HG02642 (cell line): ENCODE results near the gene S100A4.

Experiments
- ATAC-seq: cut with Tn5 transposase; IDR thresholded peaks from one replicate; pipeline ENCODE4 v1.9.1; 2021; ENCODE audit warnings: mild to moderate bottlenecking; ENCODE audit not compliant: unreplicated experiment, poor library complexity

Gene S100A4

DNA sequence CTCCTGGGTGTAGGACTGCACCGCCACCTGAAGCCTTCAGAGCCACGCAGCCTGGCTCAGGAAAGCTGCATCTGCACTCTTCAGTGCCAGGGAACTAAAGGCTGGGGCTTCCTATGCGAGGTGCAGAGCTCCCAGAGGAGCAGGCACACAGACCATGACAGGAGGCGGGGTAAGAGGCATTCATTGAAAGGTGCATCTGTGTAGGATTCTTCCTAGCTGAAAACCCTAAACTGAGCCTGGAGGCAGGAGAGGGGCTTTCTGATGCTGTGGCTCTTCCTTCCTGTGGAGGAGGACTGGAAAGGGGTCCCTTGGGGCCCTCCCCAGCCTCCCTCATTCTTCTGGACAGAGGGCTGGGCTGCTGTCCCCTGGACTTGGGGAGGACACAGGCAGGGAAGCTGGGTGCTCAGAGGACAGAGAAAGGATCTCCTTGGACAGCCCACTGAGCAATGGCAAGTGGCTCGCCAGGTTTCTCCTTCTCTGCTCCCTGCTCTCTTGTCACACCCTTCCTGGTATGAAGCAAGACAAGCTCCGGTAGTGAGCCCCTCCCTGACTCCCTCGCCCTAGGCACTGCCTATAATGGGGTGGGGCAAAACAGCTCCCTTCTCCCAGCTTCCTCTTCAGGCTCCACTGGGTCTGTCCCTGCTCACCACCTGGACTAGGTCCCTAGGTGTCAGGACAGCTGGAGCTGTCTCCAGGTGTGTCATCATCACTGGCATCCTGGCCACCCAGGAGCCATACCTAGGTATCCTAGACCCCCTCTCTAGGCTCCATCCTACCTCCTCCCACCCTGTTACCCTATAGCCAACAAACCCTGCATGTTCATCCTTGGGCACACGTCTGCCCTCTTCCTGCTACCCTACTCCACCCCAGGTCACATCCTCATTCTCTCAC is 29.9 kb downstream of the S100A4 start:
- no peak for ATAC-seq

DNA sequence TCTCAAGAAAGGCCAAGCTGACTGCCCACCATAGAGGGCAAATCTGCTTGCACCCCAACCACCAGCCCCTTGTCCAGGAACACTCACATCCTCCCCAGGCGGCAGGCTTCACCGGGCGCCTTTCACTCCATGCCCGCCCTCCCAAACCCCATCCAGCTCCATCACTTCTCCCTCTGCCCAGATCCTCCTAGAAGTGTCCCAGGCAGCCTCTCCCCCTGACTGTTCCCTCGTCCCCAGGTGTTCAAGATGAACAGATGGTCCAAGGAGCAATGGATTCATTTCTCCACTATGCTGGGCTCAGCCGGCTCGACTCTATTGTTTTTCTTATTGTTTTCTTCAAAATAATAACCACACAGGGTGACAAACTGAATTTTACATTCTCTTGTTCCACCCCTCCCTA is 31.9 kb downstream of the S100A4 start:
- no peak for ATAC-seq

DNA sequence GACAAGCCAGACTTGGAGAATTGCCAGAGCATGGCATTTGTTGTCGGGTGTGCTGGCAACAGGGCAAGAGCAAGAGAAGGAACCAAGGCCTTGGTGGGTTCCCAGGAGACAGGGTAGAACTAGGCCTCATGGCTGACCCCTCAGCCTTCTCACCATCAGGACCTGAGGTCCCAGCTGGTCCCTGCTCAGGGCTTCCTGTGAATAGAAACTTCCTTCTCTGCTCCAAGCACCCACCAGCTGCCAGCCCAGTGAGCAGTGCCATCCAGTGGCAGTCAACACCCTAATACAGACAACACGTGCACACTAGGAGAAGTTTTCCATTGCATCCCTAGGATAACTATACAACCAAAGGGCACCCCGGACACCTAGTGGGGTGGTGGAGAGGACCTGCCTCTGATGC is 32.6 kb downstream of the S100A4 start:
- ATAC-seq, result no peak

DNA sequence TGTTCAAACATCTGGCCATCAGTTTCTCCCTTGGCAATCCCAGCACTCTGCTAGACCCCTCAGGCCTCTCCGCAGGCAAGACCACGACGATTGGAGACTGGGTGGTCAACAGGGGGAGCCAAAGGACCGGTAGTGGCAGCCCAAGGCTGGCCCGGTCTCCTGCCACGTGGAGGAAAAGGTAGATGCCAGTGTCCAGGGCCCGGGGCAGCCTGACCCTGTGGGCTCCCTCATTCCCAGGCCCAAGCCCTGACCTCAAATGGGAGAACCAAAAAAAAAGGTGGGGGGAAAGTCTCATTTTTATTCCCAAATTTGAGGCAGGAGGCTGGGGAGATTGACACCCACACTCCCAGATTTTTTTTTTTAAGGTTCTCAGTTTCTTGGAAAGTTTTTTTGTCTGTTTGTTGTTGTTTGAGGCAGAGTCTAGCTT is 34.6 kb downstream of the S100A4 start:
- ATAC-seq, result no peak

DNA sequence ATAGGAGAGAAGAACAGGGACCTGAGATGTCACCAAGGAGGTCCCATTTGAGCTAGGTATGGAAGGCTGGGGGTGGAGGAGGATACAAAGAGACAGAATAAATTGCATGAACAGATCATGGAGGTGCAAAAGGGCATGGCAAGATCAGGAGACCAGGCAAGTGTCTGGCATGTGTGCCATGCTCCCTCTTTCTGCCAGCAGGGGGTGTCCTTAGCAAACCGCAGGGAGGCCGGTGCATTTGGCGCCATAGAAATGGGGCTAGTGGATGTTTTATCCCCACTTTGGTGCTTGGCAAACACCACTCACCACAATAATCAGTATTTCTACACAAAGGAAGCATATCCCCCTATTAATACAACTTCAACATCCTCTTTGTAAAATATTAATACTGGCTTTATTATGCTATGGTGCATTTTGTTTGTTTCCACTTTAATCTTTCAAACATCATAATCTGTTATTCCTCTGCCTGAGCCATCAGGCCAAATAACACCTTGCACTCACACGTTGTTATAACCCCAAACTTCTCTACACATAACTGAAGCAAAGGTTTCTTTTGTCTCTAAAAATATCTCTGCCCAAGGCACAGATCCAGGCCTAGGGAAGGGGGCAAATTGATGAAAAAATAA is 35.8 kb downstream of the S100A4 start:
- no peak for ATAC-seq

DNA sequence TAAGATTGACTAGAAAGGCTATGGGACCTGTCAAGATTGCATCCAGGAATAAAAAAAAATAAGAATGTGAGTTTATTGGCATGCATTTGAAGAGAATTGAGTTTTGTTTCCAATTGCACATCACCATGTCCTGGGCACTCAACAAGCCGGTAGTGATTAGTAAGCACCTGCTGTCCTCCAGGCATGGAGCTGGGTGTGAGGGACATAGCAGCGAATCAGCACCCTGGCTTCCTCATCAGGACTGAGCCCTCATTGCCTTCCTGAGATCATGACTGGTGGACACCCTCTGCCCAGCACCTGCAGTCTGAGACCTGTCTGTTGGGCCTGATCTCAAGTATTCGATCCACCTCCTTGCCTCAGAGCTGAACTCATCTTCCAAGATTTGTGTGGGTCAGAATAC is 36.6 kb downstream of the S100A4 start:
- ATAC-seq, result no peak

DNA sequence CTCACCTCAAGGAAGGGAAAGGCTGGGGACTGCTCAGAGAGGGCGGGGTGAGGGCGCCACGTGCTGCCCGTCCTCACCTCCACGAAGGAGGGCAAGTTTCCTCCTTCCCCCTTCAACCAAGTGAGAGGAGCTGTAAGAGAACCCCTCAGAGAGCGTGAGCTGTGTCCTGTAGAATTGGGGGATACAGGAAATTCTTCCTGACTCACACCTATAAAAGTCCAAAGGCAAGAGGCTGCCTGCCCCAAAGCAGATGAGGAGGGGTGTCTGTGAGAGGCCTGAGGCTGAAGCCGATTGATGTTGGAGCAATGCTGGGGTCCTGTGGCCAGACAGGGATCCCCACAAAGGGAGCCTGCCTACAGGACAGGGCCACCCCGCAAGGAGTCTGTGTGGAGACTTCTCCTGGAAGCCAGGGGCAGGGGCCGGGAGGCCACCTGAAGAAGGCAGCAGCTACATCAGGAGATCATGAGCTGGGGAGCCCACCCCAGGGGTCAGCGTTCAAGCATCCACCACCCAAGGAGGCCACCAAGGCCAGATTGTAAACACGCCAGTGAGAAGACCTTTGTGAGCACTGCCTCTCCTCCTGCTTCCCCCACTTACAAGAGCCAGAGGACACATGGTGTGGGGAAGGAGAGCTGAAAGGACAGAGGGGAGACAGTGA is 37.6 kb downstream of the S100A4 start:
- no peak for ATAC-seq

DNA sequence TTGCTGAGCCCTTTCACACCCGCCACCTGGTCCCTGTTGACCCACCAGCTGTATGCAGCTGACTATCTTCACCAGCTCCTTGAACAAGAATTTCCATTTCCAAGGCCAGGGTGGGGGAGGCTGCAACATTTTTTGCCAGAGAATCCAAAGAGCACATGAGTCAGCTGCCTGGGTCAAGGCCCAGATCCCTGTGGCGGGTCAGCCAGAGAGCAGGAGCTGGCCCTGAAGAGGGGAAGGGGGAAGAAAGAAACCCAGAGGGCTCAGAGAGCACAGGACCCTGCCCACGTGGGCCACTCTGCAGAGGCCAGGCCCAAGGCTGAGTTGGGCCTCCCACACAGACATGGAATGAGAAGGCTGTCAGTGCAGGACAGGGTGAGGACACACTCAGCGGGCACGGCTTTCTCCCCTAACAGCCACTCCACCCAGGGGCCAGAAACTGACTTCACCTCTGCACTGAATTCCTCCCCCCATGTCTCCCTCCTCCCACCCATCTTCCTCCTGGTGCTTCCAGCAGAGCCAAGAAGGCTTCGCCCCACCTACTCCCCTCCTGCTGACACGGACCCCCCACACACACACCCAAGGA is 38.7 kb downstream of the S100A4 start:
- ATAC-seq, result no peak

DNA sequence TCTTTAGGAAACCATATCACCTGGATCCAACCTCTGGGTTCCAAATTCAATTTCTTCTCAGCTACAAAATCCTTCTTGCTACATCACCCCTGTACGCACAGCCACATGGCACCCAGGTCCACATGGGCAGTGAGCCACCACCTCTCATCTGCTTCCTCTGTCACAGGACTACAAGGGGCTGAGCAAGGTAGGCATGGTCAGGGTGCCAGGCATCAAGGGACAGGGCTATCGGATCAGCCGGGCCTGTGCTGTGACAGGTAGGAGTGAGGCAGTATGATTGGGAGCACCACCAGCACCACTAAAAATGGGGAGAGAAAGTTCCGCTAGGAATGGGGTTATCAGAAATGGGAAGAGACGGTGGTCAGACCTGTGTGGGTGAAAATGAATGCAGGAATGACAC is 39.2 kb downstream of the S100A4 start:
- ATAC-seq, result no peak

DNA sequence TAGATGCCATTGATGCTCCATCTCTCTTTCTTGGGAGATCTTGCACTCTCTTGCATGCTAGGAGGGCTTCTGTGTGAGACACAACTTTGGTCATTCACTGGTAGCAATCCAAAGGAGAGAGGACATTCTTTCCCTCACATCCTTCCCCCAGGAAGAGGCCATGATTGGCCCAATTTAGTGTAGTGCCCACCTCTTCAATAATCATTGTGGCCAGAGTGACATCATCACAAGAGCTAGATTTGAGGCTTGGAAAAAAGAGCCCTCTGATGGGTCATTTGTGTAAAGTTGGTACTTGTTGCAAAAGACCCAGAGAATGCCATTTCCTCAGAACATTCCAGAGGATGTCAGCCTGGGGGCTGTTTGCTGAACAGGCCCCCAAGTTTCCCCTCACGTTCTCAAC is 40.0 kb downstream of the S100A4 start:
- no peak for ATAC-seq

DNA sequence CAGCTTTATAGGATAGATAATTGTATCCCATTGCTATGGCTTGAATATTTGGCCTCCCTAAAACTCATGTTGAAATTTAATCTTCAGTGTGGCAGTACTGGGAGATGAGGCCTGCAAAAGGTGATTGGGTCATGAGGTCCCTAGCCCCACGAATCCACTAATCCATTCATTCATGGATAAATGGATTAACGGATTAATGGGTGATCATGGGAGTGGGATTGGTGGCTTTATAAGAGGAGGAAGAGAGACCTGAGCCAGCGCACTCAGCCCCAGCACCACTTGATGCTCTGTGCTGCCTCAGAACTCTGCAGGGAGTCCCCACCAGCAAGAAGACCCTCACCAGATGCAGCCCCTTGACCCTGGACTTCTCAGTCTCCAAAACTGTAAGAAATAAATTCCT is 41.8 kb downstream of the S100A4 start:
- no peak for ATAC-seq

DNA sequence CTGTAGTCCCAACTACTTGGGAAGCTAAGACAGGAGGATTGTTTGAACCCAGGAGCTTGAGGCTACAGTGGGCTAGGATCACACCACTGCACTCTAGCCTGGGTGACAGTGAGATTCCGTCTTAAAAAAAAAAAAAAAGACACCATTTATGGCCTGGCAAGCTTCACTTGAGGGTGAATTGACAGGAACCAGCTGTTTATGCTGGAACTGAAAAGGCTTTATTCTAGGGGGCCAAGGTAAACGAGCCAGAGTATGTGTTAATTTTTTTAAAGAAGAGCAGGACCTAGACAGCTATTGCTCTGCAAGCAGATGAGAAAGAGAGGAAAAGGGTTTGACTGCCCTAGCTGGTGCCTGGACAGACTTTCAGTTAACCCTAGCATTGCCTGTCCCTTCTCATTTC is 46.9 kb downstream of the S100A4 start:
- no peak for ATAC-seq

DNA sequence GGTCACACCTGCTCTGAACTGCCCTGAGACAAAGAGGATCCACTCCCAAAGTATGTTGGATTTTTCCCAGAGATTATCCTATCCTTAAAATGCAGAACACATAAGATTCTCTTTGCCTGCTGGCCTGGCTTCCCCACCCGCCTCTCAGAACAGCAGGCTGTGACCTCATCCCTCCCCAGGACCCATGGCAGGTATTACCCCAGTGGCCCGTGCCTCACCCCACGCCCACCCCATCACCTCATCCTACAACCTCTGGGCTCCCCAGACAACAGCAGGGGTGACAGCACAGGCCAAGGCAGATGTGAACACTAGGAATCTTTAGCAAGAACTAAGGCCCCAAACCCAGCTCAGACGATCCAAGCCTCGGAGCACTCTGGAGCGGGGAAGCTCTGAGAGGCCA is 50.1 kb downstream of the S100A4 start:
- ATAC-seq, result no peak

DNA sequence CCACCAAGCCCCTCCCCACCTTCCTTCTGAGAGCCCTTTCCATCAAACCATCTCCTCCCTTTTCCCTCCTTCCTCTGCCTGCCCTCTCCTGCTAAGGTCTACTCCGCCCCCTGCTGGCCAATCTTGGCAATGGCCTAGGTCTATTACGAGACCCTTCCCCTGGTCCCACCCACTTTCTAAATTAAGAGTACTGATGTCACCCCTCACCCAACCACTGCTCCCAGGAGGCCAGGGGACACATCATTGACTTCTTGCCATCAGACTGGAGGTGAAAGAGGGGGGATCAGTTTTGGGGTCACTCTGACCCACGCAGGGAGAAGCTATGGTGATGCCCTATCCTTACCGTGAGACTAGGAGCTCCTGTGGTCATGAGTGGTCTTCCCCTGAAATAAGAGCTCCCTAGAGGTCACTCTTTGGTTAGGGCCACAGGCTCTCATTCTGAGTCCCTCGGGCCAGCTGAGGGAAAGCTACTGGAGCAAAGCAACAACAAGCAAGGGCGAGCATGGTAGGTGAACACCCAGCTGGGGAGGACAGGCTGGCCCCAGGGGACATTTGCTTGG is 50.5 kb downstream of the S100A4 start:
- ATAC-seq, result no peak
